ENCODE results near the gene ELL. TPM values are rescaled to one million over a fixed set of nuclear protein-coding genes. Genes with fewer than 3 reads are reported as not detected.

The ELL gene
- total and polyA plus RNA-seq, 9 of the 15 experiments (the other 6 are each of a cell fraction or from before 2014, with no cell fraction given) = 0.24 to 22.5 (median 4.1) TPM

- TF ChIP-seq L3MBTL2 (IDR thresholded peaks at IDR 0.05) = peak; percentile 67; the same call in 1 of the 2 replicates
- 0 out of 4 replicates have a peak, but pooled peaks of 1 of the 2 experiments have one; percentile 35 for TF ChIP-seq TEAD1 (CRISPR knock-in tag; IDR thresholded peaks at IDR 0.05)
- TF ChIP-seq NFATC3 (IDR thresholded peaks at IDR 0.05) = 0 out of 2 replicates have a peak, but pooled peaks have one; percentile 66
- TF ChIP-seq E2F1 (CRISPR knock-in tag; IDR thresholded peaks at IDR 0.05) = 0 out of 2 replicates have a peak, but pooled peaks have one; percentile 29
- no peak for TF ChIP-seq SRSF3 (IDR thresholded peaks at IDR 0.05; ENCODE audit: insufficient read depth, low read length)
- TF ChIP-seq ZNF780A (CRISPR knock-in tag; IDR thresholded peaks at IDR 0.05) = no peak
- 0 out of 2 replicates have a peak, but pooled peaks have one; percentile 34 for TF ChIP-seq BHLHE40 (IDR thresholded peaks at IDR 0.05; ENCODE audit: low read length)
- TF ChIP-seq MYC (IDR thresholded peaks at IDR 0.05; ENCODE audit: low read depth, low read length) = peak; percentile 56
- no peak for TF ChIP-seq MYC (CRISPR knock-in tag; IDR thresholded peaks at IDR 0.05; ENCODE audit: borderline replicate concordance, low read depth)
- no peak for TF ChIP-seq ZNF76 (CRISPR knock-in tag; IDR thresholded peaks at IDR 0.05; ENCODE audit: borderline replicate concordance)
- TF ChIP-seq PRPF4 (IDR thresholded peaks at IDR 0.05; ENCODE audit: insufficient read depth, low read depth, low read length, poor library complexity, severe bottlenecking) = no peak
- peak; percentile 18 for TF ChIP-seq PRDM10 (IDR thresholded peaks at IDR 0.05; ENCODE audit: partially characterized antibody)
- peak; percentile 66 for TF ChIP-seq CREM (IDR thresholded peaks at IDR 0.05; ENCODE audit: low read depth)
Observed at GRCh38 chr19:18519962-18520847, 1.7 kb downstream of the ELL start (continued).
